ENCODE results near the gene ACSM3.
A peak's percentile ranks its signal among the peaks of the same experiment; 100 is the strongest.
"Not testable (repeated sequence)": the region's sequence is repeated elsewhere in the genome, so short reads cannot be mapped to it uniquely, and the experiment has no call there.

Gene ACSM3, protein sequence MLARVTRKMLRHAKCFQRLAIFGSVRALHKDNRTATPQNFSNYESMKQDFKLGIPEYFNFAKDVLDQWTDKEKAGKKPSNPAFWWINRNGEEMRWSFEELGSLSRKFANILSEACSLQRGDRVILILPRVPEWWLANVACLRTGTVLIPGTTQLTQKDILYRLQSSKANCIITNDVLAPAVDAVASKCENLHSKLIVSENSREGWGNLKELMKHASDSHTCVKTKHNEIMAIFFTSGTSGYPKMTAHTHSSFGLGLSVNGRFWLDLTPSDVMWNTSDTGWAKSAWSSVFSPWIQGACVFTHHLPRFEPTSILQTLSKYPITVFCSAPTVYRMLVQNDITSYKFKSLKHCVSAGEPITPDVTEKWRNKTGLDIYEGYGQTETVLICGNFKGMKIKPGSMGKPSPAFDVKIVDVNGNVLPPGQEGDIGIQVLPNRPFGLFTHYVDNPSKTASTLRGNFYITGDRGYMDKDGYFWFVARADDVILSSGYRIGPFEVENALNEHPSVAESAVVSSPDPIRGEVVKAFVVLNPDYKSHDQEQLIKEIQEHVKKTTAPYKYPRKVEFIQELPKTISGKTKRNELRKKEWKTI

DNA sequence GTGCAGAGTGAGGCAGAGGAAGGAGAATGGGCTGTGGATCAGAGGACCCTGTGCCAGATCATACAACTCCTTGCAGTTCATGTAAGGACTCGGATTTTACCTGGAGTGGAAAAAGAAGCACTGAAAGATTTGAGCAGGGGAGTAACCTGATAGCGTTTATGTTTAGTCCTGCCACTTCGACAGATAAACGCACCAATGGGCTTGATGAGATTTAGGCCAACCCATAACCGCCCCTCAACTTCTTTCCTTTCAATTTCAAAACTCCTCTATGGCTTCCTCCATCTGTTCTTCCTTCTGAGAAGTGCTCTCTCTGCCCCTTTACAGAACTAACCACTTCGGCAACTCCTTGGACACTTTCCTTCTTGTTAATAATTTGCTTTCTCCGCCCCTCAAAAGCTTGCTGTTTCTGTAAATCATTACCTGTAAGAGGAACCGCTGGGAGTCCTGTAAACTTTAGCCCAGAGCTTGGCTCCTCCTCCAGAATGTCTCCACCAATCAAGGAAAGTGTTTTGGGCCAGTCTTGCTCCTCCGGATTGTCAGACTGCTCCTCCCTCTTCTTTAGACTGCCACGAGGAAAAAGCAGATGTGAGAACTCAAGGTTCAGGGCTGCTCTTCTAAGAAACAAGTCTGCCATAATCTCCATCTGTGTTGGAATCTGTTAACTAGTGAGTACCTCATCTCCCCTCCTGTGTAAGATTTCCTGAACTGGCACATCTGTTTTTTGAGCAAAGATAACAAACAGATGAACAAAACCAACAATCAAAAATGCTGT lies at the start of gene ACSM3:
ACSM3 (plus strand) TSS at position 554 of the 772 bp plus-strand sequence. CDS start 6,021 bp downstream, outside the sequence.
- DNase-seq (ENCODE audit: low spot score), result peak; percentile 67

DNA sequence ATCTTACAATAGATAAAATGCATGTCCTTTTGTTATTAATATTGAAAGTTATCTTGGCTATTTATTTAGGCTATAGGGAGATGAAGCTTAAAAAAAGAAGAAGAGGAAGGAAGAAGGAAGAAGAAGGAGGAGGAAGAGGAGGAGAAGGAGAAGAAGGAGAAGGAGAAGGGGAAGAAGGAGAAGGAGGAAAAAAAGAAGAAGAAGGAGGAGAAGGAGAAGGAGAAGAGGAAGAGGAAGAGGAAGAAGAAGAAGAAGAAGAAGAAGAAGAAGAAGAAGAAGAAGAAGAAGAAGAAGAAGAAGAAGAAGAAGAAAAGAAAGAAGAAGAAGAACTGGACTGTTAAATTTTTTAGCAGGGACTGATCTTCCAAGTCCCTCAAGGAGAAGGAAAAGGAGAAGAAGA lies 46.1 kb upstream of the ACSM3 start:
- DNase-seq (ENCODE audit: low spot score), result not testable (repeated sequence)

DNA sequence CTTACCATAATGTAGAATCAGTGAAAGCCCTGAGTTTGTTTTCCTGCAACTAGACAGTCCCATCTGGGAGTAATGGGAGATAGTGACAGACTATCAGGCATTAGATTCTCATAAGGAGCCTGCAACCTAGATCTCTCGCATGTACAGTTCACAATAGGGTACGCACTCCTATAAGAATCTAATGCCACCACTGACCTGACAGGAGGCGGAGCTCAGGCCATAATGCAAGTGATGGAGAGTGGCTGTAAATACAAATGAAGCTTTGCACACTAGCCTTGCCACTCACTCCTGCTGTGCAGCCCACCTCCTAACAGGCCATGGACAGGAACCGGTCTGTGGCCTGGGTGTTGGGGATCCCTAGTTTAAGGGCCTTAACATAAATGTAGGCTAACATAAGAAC lies 43.6 kb upstream of the ACSM3 start:
- DNase-seq (ENCODE audit: low spot score), result no peak

DNA sequence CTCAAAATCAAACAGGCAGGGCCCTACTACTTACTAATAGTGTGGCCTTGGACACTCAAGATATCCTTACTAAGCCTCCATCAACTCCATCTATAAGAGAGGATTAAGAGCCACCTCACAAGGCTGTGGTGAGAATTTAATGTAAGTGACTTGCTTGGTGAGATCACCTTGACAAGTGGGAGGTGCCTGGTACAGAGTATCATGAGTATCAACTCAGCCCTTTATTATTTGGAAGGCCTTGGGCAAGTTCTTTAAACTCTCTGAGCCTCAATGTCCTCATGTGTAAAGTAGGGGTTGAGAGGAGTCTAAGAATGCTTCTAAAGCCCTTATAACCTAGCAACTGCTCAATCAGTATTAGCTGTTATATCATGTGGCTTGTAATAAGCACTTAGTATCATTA lies 37.2 kb upstream of the ACSM3 start:
- DNase-seq (ENCODE audit: low spot score), result no peak

DNA sequence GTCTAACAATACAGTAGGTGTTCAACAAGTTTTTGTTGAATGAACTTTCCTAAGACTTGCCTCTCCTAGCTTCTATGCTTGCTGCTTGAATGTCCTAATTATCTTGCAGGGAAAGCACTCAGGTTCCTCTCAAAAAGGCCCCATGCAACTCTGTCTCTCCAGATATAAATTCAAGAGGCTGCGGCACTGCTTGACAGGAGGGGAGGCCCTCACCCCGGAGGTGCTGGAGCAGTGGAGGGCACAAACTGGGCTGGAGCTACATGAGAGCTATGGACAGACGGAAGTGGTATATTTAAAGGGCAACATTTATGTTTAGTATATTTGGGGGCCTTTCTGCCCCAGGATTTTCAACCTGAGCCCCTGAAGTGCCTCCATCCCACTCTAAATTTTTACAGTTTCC lies 36.6 kb upstream of the ACSM3 start:
- no peak for DNase-seq (ENCODE audit: low spot score)

DNA sequence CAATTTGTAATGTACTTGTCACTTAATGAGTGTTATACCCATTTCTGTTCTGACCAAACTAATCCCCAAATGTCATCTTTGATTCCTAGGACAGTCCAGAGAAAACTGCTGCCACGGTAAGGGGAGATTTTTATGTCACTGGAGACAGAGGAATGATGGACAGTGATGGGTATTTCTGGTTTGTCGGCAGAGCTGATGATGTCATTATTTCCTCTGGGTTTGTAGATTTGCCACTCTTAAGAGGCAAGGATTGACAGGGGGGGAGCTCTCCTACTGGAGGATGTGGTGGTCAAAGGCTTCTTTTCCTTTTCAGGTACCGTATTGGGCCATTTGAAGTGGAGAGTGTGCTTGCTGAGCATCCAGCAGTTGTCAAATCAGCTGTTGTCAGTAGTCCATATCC lies 34.7 kb upstream of the ACSM3 start:
- no peak for DNase-seq (ENCODE audit: low spot score)

DNA sequence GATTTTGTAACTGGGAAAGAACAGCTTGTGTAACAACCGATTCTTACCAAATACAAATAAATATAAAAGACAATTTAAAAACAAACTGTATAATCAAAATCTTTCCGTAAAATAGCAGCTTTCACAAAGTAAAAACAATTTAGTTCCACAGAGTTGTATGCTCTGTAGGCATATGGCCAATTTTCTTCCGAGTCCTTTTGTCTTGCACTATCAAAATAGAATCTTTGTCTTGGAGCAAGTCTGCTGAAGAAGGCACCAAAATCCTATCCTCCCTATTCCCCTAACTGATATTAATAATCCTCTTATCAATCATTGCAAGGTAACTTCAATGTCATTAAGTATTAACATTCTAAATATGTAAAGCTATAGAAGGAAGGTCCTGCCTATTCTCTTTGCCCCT lies 29.8 kb upstream of the ACSM3 start:
- no peak for DNase-seq (ENCODE audit: low spot score)

DNA sequence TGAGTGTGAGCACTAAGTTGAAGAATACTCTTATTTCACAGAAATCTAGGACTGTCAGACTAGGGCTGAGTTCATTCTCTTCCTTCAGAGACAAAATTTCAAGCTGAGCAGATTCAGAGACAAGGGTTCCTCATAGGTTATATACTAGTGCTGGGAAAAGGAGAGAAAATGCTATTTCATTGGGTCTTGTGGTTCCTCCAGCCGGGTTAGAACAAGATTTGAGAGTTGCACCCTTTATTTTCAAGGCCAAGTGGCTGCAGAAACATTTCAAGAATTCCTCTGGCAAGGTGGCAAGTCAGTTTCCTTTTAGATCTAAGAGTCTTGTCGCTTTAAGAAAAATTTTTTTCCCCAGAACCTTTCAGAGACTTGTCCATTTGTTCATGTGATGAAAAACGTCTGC lies 29.0 kb upstream of the ACSM3 start:
- DNase-seq (ENCODE audit: low spot score), result no peak

DNA sequence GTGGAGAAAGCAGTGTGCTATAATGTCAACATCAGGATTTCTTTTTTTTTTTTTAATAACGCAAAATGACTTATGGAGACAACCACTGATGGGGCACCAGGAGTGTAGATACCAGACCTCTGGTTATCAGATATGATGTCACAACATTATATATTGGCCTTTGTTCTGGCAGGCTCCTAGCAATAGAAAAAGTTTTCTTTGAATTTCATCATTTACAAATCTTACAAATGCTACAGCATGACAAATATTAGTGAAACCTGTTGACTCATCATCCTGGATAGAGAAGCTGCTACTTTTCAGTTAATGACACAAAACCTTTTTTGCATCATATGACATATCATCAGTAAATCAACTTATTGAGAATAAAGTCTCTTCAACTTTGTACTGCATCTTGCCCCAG lies 28.3 kb upstream of the ACSM3 start:
- DNase-seq (ENCODE audit: low spot score), result no peak

DNA sequence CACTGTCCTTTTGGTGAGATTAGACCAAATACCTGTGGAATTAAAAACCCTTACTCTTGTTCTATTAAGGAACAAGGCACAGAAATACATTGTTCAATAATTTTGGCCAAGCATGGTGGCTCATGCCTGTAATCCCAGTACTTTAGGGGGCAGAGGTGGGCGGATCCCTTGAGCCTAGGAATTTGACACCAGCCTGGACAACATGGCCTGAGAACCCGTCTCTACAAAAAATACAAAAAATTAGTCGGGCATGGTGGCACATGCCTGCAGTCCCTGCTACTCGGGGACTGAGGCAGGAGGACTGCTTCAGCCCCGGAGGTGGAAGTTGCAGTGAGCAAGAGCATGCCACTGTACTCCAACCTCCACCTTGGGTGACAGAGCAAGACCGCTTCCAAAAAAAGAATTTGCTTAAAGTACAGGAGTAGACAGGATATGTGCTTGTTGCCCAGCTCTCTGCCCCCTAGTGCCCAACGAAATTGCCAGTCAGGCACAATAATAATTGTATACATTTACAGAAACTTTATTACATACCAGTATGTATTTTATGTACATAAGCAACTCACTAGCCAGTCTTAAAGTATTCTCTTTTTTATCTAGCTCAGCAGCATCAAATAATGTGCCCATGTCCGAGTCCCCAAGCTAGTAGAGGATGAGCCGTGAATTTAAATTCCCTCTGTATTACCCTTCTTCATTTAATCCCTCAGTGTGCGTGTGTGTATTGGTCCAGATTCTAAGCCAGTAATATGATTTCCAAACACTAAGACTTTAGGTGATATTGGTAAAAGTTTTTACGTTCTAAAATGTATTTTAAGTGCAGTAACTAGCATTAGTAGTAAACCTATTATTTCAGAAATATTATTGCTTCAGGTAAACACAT lies 23.6 kb upstream of the ACSM3 start:
- no peak for DNase-seq (ENCODE audit: low spot score)

DNA sequence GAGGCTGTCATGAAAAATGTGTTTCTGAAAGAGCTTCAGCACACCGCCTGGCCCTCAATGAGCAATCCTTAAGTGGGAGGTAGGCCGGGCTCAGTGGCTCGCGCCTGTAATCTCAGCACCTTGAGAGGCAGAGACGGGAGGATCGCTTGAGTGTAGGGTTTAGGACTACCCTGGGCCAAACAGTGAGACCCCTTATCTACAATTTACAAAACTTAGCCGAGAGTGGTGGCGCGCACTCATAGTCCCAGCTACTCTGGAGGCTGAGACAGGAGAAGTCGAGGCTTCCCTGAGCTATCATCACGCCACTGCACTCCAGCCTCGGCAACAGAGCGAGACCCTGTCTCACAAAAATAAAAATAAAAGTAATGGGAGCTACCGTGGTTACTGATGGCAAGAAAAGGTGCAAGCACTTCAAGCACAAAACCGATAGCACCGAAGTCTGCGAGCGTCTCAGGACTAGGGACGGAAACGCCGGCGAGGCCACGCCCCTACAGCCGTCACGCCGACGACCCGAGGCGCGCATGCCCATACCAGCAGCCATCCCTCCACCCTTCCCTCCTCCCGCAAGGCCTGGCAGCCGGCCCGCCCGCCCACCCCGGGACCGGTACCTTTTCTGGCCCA lies 22.8 kb upstream of the ACSM3 start:
- peak; percentile 91 for DNase-seq (ENCODE audit: low spot score)

DNA sequence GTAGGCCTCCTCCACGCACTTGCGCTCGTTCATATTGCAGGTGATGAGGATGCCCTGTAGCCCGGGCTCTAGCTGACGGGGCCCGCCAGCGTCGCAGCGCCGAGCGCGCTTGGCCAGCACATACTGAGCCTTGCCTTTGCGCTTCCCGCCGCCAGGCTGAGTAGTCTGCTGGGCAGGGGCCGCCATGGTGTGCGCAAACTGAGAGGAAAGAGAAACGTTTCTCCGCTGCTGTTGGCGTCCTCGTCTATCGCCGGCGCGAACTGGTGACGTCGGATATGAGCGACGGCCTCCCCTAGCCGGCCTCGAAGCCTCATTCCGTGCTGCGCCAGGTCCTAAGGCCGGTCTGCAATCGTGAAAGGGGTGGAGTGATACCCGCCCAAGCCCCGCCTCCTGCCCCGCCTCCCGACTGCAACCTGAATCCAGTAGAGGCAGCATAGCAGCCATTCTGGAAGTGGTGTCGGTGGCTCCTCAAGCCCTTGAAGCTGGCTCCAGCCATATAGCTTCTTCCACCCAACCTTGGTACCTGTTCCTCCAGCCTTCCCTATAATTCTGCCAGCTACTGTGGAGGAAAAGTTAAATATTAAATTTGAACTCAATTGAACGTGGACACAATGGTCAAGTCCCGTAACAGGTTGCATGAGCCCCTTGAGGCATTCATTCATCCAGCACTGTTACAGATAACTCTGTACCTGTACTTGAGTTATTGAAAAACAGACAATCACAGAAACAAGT lies 22.1 kb upstream of the ACSM3 start, which contains the start of gene THUMPD1:
THUMPD1 (minus strand) TSS at position 265 of the 732 bp plus-strand sequence; CDS start at position 186, 79 bp downstream.
- peak; percentile 92 for DNase-seq (ENCODE audit: low spot score)

DNA sequence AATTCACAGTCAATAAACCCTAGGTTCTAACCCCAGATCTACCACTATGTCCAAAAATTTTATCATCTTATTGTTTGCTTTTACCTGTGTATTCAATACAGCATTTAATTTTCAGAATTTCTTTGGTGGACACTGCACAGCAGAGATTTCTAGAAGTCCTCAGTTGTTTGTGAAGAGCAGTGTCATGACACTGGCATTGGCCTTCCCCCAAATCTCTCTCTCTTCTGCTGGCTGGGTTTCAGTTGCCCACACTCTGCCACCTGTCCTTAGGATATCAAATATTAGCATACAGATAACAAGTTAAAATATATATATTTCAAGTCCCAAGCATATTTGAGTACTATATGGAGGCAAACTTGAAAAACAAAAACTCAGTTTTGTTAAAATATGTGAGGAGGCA lies 20.2 kb upstream of the ACSM3 start:
- DNase-seq (ENCODE audit: low spot score), result no peak

DNA sequence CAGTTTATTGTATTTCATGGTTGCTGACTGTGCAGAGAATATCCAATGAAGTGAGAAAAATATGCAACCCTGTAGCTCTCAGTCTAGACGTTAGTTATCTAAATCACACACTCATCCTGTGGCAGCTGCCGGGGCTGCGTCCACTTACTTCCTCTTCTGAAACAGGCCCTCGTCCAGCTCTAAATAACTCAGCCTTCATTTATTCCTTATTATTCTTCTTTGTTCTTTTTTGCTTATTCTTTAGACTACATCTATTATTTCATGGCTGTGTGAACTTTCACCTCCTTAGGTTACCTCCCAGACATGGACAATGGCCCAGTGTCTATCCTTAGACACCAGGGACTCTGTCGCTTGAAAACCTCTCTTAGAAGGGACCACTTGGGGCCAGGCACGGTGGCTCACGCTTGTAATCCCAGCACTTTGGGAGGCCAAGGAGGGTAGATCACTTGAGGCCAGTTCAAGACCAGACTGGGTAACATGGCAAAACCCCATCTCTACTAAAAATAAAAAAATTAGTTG lies 18.8 kb upstream of the ACSM3 start:
- no peak for DNase-seq (ENCODE audit: low spot score)

DNA sequence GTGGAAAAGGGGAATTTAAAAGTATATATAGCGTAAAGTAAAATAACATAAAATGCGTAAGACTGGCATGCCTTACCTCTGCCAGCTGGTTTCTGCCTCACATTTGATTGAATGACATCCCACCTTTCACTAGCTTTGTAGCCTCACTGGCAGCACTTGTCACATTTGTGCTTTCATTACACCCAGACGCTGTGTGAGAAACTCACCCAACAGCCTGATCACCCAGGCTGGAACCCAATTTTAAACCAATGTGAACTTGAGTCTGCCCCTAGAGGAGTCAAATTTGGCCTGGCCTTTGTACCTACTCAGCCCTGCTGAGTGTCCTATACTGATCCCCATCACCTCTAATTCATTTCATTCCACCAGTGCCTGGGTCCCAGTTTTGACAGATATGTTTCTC lies 17.4 kb upstream of the ACSM3 start:
- no peak for DNase-seq (ENCODE audit: low spot score)

DNA sequence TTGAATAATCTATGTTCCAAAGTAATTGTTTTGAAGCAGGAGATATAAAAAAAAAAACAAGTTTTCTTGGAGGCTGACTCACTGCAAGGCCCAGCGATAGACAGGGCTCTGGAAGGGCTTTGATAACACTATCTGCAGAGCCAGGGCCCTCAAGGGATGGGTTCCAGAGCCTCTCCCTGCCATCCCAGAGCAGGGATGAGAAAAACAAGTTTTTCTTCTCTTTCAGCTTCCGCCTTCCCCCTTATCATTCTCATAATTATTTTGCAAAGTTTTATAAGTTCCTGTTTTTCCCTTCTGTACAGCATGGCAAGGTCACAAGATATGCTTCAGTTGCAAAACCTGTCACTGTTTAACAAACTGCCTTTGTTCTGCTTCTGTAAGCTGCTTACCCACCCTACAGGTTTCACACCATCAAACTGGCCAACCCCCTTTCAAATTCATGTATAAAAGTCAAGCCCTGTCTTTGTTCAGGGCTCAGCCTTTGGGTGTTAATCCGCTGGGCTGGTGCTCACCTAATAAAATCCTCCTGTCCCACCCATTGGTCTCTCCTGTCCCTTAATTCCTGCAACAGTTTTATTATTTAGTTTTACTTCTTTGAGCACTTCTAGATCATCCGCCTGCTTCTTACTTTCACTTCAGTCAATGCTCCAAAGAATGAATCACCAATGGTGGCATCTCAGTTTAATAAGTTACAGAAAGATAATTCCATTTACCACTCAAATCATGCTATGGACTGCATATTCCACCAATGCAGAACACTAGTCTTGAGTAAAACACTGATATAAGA lies 16.6 kb upstream of the ACSM3 start:
- no peak for DNase-seq (ENCODE audit: low spot score)

DNA sequence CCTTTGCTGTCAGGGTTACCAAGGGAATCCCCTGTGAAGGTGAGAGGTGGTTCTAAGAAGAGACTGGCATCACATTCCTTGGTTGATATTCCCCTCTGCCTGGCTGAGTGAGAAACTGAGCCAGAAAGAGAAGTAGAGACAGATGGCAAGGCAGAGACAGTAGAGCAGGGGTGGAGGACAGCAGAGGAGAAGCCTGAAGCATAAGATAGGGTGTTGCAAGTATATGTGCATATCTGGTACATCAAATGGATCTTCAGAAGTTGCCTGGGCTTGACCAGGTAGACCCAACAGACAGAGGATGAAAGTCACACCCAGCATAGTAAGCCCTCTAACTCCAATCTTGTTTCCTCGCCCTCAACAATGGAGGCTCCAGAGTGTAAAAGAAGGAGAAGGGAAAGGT lies 14.3 kb upstream of the ACSM3 start:
- no peak for DNase-seq (ENCODE audit: low spot score)

DNA sequence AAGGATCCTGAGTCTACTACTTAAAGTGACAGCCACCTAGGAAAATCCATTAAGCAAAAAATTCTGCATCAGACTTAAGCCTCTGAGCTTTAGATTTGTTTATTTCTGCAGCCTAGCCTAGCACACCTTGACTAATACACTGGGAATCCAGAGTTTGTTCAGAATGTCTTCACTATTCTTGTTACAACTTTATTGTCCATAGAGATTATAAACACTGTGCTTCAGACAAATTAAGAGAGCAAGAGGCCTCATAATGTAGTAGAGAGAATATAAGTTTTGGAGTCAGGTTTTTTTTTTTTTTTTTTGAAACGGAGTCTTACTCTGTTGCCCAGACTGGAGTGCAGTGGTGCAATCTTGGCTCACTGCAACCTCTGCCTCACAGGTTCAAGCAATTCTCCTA lies 13.3 kb upstream of the ACSM3 start:
- DNase-seq (ENCODE audit: low spot score), result no peak

DNA sequence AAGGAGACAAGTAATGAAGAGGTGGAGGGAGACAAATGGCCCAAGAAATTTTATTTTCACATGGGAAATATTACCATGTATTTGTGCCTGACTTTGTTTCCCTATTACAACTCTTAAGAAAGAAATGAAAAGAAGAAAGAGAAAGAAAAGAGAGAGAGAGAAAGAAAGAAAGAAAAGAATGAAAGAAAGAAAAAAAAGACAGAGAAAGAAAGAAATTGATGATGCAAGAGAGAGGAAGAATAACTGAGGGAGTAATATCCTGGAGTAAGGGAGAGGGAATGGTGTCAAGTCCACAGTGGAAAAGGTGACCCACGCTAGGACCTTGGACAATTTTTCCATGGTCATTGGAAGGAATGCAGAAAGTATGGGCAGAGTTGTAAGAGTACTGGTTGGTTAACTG lies 10.1 kb upstream of the ACSM3 start:
- no peak for DNase-seq (ENCODE audit: low spot score)

DNA sequence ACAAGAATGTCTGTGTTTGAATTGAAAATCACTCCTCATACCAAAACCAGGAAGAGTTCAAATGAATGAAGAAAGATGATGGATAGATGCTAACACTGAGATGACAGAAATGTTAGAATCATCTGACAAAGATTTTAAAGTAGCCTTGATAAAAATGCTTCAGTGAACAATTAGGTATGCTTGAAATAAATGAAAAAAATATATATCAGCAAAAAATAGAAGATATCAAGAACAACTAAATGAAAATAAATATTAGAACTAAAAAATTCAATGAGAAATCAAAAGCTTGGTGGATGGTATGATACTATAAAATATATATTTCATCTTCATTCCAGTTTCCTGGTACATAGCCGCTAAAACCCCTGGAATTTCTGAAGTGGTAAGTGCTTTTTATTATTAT lies 8.6 kb upstream of the ACSM3 start:
- no peak for DNase-seq (ENCODE audit: low spot score)
